SH-SY5Y (cell line): ENCODE results near the gene C1orf174.

Experiments used
- GATA2 ChIP-seq: IDR thresholded peaks from 2 replicates; pipeline ENCODE4 v1.6.1; 2011; ENCODE audit warnings: mild to moderate bottlenecking, low read depth, low read length
- GATA3 ChIP-seq: IDR thresholded peaks from 2 replicates; pipeline ENCODE4 v1.6.1; 2011; ENCODE audit warnings: low read depth, mild to moderate bottlenecking, low read length, moderate library complexity

DNA sequence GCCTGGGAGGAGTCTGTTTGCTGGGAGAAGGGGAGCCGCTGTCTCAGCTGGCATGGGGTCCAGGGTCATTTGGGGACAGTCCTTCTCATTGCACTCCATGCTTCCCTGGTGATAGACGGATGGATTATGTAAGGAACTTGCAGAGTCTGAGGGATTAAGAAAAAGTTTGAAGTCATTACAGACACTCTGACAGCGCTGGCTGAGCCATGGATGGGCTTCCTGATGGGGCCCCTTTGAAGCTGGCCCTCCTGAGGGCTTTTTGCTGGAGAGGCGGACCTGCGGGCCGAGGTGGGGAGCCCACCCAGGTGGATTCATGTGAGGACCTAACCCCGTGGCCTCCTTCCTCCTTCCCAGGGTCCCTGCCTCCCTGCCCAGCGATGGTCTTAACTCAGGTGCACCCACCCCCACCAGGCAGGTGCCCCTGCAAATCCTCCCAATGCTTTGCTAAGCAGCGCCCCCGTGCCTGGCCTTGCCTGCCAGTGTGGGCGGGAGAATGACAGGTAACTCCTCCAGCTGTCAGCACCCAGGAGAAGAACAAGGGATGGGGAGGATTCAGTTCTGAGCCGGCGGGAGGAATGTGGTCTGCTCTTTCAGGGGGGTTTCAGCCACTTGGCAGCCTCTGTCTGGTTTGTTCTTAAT lies 24.2 kb upstream of the C1orf174 start:
- TF ChIP-seq GATA3 (no peak), GATA2 (no peak)
